NCI-H345 treated with DMSO at 0.1 percent for 48 hours (cell line): Measurements from ENCODE around the gene NGEF.

Experiments
- DNase-seq: peaks from one replicate; lab custom pipeline; 2025; ENCODE audit not compliant: unreplicated experiment; lab: John Stamatoyannopoulos, UW

NGEF gene

DNA sequence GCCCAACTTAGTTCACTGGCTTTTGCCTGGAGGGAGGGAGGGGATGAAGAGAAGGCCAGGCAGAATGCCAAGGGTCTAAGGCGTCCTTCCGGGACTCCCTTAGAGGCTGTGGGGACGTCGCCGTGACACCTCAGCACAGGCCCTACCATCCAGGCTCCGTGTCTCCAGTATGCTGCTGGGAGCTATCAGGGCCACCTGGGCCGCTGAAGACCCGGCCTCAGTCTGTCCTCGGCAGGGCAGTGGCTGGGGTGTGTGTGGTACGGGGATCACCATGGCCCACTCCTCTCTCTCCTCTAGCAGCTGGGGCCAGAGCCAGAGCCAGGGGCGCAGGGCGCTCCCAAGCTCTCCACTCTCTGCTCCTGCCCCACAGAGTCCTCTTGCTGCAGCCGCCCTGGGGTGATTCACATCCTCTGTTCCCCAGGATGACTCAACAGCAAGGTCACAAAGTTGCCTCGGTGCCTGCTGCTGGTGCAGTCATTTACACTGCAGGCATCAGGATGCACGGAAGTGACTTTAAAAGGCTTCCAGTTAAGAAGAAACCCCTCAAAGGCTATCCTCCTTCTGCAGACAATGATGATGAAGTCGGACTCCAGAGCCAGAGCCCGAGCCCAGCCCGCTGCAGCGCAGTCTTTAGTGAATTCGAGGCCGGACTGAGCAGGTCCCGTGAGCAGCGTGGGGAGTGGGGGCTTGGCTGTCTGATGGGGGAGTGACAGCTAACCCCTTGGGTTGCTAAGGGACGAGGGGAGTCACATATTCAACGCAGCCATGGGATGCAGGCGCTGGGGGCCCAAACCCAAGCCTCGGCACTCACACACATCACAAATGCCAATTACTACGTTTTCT lies 111.1 kb downstream of the NGEF start:
- DNase-seq: no peak

GRCh38 chr2:232900811-232901735 lies 112.0 kb downstream of the NGEF start:
- DNase-seq: no peak

DNA sequence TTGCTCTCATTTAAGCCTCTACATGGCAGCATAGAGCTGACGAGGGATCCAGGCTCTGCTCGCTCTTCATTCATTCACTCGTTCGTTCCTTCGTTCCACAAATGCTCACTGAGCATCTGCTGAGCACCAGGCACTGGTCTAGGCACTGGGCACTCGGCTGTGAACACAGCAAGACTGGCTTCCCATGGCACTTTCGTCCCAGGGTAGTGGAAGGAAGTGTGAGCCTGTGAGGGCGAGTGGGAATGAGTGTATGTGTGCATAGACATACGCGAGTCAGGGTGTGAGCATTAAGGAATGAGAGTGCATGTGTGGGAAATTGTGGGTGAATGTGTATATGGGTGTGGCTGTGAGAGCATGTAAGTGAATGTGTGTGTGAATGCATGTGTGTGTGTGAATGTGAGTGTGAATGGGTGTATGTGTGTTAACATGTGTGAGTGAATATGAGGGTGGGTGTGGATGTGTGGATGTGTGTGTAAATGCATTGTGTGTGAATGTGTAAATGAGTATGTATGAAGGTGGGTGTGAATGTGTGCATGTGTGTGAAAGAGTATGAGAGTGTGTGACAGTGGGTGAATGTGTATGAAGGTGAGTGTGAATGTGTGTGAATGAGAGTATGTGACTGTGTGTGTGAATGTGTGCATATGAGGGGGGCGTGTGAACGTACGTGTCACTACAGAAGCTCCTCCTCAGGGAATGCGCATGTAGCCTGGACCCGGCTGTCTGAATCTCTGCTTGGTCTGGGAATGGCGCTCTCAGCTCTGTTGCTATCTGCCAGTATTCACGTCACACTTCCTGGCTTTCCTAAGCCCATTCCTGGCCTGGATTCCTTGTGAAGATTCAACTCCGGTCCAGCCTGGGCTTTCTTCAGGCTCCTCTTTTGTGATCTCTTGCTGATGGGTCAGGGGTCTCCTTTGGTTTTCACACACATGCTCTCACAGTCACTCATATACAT lies 114.2 kb downstream of the NGEF start:
- DNase-seq: no peak

DNA sequence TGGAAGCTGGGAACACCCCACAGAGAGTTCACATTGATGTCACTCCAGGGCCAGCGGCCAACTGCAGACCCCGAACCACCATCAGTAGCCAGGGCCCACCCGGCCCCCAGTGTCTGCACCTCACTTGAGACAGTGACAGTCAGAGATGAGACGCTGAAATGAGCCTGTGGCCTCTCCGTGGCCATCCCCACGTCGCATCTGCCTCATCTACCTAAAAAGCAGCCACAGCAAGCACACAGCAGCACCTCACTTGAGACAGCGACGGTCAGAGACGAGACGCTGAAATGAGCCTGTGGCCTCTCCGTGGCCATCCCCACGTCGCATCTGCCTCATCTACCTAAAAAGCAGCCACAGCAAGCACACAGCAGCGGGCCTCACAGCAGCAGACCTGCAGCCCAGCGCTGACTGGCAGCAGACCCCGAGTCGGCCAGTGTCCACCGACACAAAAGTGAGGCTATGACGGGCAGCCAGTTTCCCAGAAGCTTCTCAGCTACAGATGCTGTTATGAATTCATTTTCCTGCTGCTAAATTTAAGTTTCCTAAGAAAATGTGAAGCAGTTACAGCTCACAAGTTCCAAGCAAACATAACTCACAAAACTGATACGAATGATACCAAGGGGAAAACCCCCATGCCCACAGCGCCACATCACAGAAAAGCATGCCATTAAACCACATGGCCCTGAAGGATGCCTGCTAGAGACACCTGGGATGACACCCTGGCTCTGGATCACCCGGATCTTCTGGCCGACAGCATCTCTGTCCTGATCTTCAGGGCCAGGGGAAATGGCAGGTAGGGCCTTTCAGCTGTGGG lies 115.3 kb downstream of the NGEF start:
- DNase-seq: no peak

- no peak for DNase-seq
These were observed 116.1 kb downstream of the NGEF start for GRCh38 chr2:232896720-232897597.

DNA sequence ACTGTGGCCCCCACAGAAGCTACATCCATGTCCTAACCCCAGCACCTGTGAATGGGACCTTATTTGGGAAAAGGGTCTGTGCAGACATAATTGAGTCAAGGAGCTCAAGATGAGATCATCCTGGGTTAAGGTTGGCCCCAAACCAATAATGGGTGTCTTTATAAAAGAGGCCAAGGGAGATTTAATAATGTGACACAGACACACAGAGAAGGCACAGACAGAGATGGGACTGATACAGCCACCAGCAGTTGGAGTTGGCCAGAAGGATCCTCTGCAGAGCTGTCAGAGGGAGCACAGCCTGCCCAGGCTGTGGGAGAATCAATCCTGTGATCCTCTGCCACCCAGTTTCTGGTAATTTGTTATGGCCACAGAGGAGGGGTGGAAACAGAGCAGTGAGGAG lies 116.9 kb downstream of the NGEF start:
- no peak for DNase-seq

DNA sequence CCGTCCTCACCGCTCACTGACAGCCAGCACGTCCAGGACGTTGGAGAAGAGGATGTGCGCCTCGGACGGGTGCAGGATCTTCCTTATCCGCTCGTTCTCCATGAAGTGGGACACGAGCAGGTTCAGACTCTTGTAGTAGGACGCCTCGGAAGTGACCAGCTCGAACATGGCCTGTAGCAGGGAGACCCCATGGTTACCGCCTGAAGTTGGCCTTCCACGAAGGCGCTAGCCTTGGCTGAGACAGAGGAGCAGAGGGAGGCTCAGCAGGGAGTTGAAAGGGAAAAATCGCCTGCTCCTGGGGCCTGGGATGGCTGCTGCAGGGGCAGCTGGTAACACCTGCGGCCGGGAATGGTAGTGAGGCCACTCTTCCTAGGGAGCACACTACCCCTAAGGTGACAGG lies 118.3 kb downstream of the NGEF start:
- no peak for DNase-seq

- DNase-seq: no peak
These were observed 118.8 kb downstream of the NGEF start for GRCh38 chr2:232894251-232894650.

DNA sequence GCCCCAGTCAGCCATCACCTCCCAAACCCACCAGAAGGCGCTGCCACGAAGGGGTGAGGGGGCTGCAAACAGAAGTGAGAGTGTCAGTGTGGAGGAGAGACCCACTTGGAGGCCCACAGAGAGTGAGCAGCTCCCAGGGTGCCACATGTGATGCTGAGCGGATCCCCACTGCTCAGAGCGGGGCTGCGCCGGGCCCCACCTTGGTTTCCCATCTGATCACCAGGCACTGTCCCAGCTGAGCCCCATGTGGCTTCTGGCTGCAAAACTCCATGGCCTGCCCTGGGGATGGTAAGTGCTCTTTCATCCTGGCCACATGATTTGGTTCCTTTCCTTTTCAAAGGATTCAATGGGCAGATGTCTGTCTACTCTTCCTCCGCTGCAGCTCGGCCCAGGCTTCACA lies 119.2 kb downstream of the NGEF start:
- DNase-seq: no peak

DNA sequence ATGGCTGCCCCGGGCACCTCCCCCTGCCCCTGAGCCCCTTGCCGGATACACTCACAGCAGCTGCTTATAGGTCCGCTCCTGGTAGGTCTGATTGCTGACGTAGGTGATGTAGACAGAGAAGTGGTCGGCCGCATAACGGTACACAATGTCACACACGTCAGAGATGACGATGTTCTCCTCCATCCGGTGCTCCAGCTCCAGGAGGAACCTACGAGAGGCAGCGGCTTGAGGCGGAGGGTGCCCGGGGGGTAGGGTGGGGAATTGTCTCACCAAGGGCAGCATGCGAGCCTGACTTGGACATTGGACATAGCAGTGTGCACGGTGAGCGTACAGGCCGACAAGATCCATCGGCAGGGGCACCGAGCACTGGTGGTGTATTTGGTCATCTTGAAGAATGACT lies 120.2 kb downstream of the NGEF start:
- DNase-seq: no peak

GRCh38 chr2:232892221-232892620 lies 120.8 kb downstream of the NGEF start:
- DNase-seq: no peak

GRCh38 chr2:232891621-232892071 lies 121.4 kb downstream of the NGEF start:
- no peak for DNase-seq

DNA sequence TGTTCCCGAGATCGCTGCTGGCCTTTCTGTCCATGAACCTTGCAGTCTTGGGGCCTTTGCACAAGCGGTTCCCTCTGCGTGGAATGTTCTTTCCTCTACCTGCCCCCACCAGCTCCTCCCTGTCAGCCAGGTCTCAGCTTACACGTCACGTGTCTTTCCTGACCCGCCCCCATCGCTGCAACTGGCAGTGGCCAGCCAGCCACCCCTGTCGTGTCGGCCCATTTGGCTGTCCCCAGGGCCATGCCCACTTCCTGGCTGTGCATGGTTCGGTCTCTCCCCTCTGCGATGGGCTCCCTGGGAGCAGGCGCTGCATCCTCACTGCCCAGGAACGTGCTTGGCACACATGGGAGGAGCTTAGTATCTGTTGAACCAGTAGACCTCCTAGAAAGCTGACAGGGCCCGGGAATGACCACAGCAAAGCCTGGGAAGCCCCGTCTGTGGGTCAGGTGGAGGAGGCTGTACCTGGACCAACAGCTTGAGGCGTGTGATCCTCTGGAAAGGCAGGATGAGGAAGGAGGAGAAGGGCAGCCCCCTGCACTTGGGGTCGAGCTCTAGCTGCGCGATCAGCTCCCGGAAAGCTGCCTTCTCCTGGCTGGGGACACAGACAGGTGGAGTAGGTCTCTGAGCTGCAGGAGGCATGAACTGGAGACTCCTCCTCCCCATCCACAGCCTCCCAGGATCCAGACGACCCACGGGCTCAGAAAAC lies 122.0 kb downstream of the NGEF start:
- no peak for DNase-seq

DNA sequence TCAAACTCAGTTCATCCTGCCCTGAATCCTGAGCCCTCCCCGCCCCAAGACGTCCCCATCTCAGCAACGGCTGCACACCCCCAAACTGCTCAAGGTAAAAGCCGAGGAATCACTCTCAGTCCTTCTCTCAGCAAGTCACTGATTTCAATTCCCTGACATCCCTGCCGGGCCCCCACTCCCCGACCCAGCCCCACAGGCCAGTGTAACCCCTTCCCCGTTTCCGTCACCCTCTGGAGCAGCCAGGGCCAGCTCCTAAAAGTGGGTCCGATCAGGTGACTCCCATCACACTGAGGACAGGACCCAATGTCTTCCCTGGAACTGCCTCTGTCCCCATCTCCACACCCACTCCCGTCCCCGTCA lies 122.5 kb downstream of the NGEF start:
- DNase-seq: no peak

GRCh38 chr2:232889876-232890401 lies 123.1 kb downstream of the NGEF start:
- DNase-seq: no peak

GRCh38 chr2:232888839-232889529 lies 124.1 kb downstream of the NGEF start:
- DNase-seq: no peak

DNA sequence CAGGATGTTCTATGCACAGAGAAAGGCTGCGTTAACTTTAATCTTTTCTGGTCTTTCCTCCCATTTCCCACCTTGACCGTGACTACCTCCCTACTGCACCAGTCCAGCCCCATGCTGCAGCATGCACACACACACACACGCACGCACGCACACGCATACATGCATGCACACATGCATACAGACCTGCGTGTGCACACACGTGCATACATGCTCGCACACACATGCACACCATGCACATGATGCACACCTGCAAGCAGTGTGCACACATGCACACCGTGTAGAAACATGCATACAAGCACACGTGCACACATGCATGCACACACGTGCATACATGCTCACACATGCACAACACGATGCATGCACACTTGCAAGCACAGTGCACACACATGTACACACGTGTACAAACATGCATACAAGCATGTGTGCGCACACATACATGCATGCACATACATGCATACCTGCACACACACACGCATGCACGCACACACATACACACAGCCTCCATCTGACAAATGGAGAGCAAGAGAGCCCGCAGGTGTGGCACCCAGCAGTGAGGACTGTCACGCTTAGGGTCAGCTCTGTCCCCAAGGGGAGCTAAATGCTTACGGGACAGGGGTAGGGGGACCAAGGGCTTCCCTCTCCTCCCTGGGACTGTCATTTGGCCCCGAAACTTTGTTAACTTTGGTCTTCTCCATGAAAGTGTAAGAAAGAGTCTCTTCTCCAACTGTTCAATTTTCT lies 124.8 kb downstream of the NGEF start:
- no peak for DNase-seq
